ENCODE measurements around the gene YAF2. TPM values are rescaled to one million over a fixed set of nuclear protein-coding genes. Genes with fewer than 3 reads are reported as not detected.

The YAF2 gene
- total and polyA plus RNA-seq, 11 donors, result 31.5 to 125 (median 77.8) TPM

- intact Hi-C loops (cut with DNase I), result no loop called here
- 96 to 100% (median 99%) methylated on average over 3 to 21 of the region's 21 CpGs for WGBS, 4 donors
- Histone ChIP-seq H3K4me3 (no peak overlapping the region), H3K27me3 (no peaks in the 10 kb centered on the region), H3K27ac (no peak overlapping the region), H3K9me3 (no peaks in the 10 kb centered on the region), H3K36me3 (no peaks in the 10 kb centered on the region), H3K4me1 (no peaks in the 10 kb centered on the region)
- ATAC-seq, result no peak
- TF ChIP-seq CTCF (IDR thresholded peaks at IDR 0.05) (no peak), POLR2A (IDR thresholded peaks at IDR 0.05) (no peak)
- DNase-seq, result no peak
Observed at GRCh38 chr12:42273706-42274105, 35.7 kb upstream of the YAF2 start.

- DNase-seq (no peak), ATAC-seq (no peak)
- no peaks in the 10 kb centered on the region for H3K27me3 ChIP-seq
- H3K36me3 ChIP-seq, result no peaks in the 10 kb centered on the region
- WGBS, 4 donors, result 59 to 64% (median 60%) methylated on average over 4 of the region's 4 CpGs
- intact Hi-C loops (cut with DNase I), result no loop called here
- TF ChIP-seq POLR2A (IDR thresholded peaks at IDR 0.05) (no peak), CTCF (IDR thresholded peaks at IDR 0.05) (no peak)
- no peaks in the 10 kb centered on the region for H3K9me3 ChIP-seq
- no peak overlapping the region for H3K4me3 ChIP-seq
- no peak overlapping the region for H3K27ac ChIP-seq
- no peaks in the 10 kb centered on the region for H3K4me1 ChIP-seq
Observed at GRCh38 chr12:42270596-42270995, 32.5 kb upstream of the YAF2 start.

GRCh38 chr12:42267413-42268190 is 29.6 kb upstream of the YAF2 start:
- no peaks in the 10 kb centered on the region for H3K9me3 ChIP-seq
- no peaks in the 10 kb centered on the region for H3K36me3 ChIP-seq
- no peak for DNase-seq
- H3K4me3 ChIP-seq, result no peak overlapping the region
- H3K27ac ChIP-seq, result no peak overlapping the region
- H3K27me3 ChIP-seq, result no peaks in the 10 kb centered on the region
- no peak for ATAC-seq
- WGBS, 4 donors, result 89 to 92% (median 90%) methylated on average over 14 to 15 of the region's 15 CpGs
- TF ChIP-seq POLR2A (IDR thresholded peaks at IDR 0.05) (no peak), CTCF (IDR thresholded peaks at IDR 0.05) (no peak)
- no peaks in the 10 kb centered on the region for H3K4me1 ChIP-seq
- intact Hi-C loops (cut with DNase I), result no loop called here

GRCh38 chr12:42266579-42267230 is 28.7 kb upstream of the YAF2 start:
- Histone ChIP-seq H3K4me1 (no peaks in the 10 kb centered on the region), H3K27ac (no peak overlapping the region), H3K36me3 (no peaks in the 10 kb centered on the region), H3K9me3 (no peaks in the 10 kb centered on the region), H3K27me3 (no peaks in the 10 kb centered on the region), H3K4me3 (no peak overlapping the region)
- WGBS, 4 donors, result 94 to 96% (median 95%) methylated on average over 15 to 17 of the region's 17 CpGs
- DNase-seq, result no peak
- intact Hi-C loops (cut with DNase I), result no loop called here
- TF ChIP-seq CTCF (IDR thresholded peaks at IDR 0.05) (no peak), POLR2A (IDR thresholded peaks at IDR 0.05) (no peak)
- ATAC-seq, result no peak
